Panc1 (cell line): ENCODE measurements around the gene SDK2. TPM values are rescaled to one million over a fixed set of nuclear protein-coding genes. Genes with fewer than 3 reads are reported as not detected.

Experiments
- ATAC-seq: fragments of 200-7000 bp; cut with Tn5 transposase; 2 replicates; pipeline ENCODE4 v1.9.1; 2020; ENCODE audit warnings: mild to moderate bottlenecking, moderate library complexity
- BruUV-seq: library from RNA; stranded (reverse); fragments of 400-500 nt; replicated peaks from 2 replicates; lab custom pipeline; 2021; lab: Mats Ljungman, UMichigan
- CTCF ChIA-PET: fragments of 300-600 bp; sonication (Branson Sonifier 250); formaldehyde crosslinking; loops from one replicate; lab custom pipeline; 2022; ENCODE audit warnings: antibody characterized with exemption; lab: Charles Lee
- POLR2A ChIA-PET: fragments of 300-600 bp; sonication (Branson Sonifier 250); formaldehyde crosslinking; loops from one replicate; lab custom pipeline; 2022; ENCODE audit warnings: antibody characterized with exemption; lab: Charles Lee
- DNase-seq: peaks from one replicate; pipeline ENCODE4 v3.0.0-alpha.2; 2010; ENCODE audit warnings: low read depth, low spot score
- H3K27ac ChIP-seq: 2 replicates; pipeline ENCODE4 v1.5.1; 2011; ENCODE audit warnings: mild to moderate bottlenecking, low read length, inconsistent platforms
- H3K27me3 ChIP-seq: fragments of 200-500 bp; sonication (Bioruptor generic); 2 replicates; pipeline ENCODE4 v1.6.0; 2014; ENCODE audit warnings: low read length, inconsistent platforms; ENCODE audit not compliant: control insufficient read depth, insufficient read depth
- H3K36me3 ChIP-seq: fragments of 200-500 bp; sonication (Bioruptor generic); 2 replicates; pipeline ENCODE4 v1.5.1; 2014; ENCODE audit warnings: inconsistent platforms, mild to moderate bottlenecking, low read length, moderate library complexity; ENCODE audit not compliant: control insufficient read depth, insufficient read depth
- H3K4me1 ChIP-seq: 2 replicates; pipeline ENCODE4 v1.5.1; 2011; ENCODE audit warnings: inconsistent platforms, mild to moderate bottlenecking, low read length, moderate library complexity; ENCODE audit not compliant: control insufficient read depth, insufficient read depth
- H3K4me3 ChIP-seq, 2 experiments: 2 replicates each; pipeline ENCODE4 v1.5.1; 2011 to 2012; ENCODE audit warnings: low read depth in 2 of 2, low read length in 2 of 2, mild to moderate bottlenecking in 2 of 2, inconsistent platforms in 1 of 2, moderate library complexity in 1 of 2
- H3K9me3 ChIP-seq: fragments of 200-500 bp; sonication (Bioruptor generic); 2 replicates; pipeline ENCODE4 v1.5.1; 2014; ENCODE audit warnings: low read depth, mild to moderate bottlenecking, inconsistent platforms, low read length, moderate library complexity; ENCODE audit not compliant: control insufficient read depth, insufficient read depth
- CTCF ChIP-seq: fragments of 450-650 bp; IDR thresholded peaks from 2 replicates; pipeline ENCODE4 v1.5.1; 2017; ENCODE audit warnings: mild to moderate bottlenecking
- POLR2AphosphoS5 ChIP-seq: IDR thresholded peaks from 2 replicates; pipeline ENCODE4 v1.6.1; 2012; ENCODE audit warnings: mild to moderate bottlenecking, low read depth, low read length, moderate library complexity
- REST ChIP-seq, 2 experiments: IDR thresholded peaks; 2 replicates each; pipeline ENCODE4 v1.6.1; 2011 to 2012; ENCODE audit warnings: low read depth in 2 of 2, control low read depth in 1 of 2, low read length in 1 of 2, mild to moderate bottlenecking in 1 of 2, moderate library complexity in 1 of 2; ENCODE audit not compliant: insufficient read depth in 1 of 2
- SIN3A ChIP-seq: IDR thresholded peaks from 2 replicates; pipeline ENCODE4 v1.6.1; 2012; ENCODE audit warnings: low read depth, mild to moderate bottlenecking, low read length, moderate library complexity, borderline replicate concordance; ENCODE audit not compliant: insufficient read depth
- TCF7L2 ChIP-seq: IDR thresholded peaks from 2 replicates; pipeline ENCODE4 v1.6.1; 2011; ENCODE audit warnings: mild to moderate bottlenecking, low read depth, low read length, inconsistent platforms
- in situ Hi-C: cut with HindIII; loops from 2 replicates; pipeline ENCODE4 v1.10.0; 2016; ENCODE audit warnings: low sequenced_read_pairs, low pct_unique_long_range_greater_than_20kb
- intact Hi-C: fragments of 100-400 bp; cut with micrococcal nuclease; formaldehyde crosslinking; loops from one replicate; pipeline ENCODE4 v1.10.0; 2022; ENCODE audit not compliant: unreplicated experiment
- total RNA-seq: library from RNA; stranded (reverse); gene quantifications from one replicate; pipeline ENCODE4 v1.2.1, GENCODE V29; 2021; ENCODE audit not compliant: unreplicated experiment

The SDK2 gene
- total RNA-seq, 1 experiment from 2014 or later: 0.41 TPM

GRCh38 chr17:73648974-73649373 is 4.7 kb upstream of the SDK2 start:
- H3K4me1 ChIP-seq: peaks cover 1% of the 10 kb centered on the region
- H3K36me3 ChIP-seq: no peaks in the 10 kb centered on the region; the same call in 1 of the 2 replicates
- in situ Hi-C loops (no loop called here), intact Hi-C loops (loop anchor here (10.0 kb wide), 1 partner anchor 224 kb away; no protein-coding TSS in a partner anchor)
- no TSS peak for BruUV-seq
- no peak for DNase-seq
- CTCF ChIA-PET: no interaction called here
- POLR2A ChIA-PET: no interaction called here
- H3K27me3 ChIP-seq: peaks cover 50% of the 10 kb centered on the region
- no peak overlapping the region for H3K4me3 ChIP-seq
- TF ChIP-seq SIN3A (no peak), REST (IDR thresholded peaks at IDR 0.05; ENCODE audit: insufficient read depth in 1 of 2, low read depth in 2 of 2, low read length in 1 of 2) (no peak), POLR2AphosphoS5 (no peak), TCF7L2 (no peak), CTCF (no peak)
- no peak for ATAC-seq
- H3K9me3 ChIP-seq: no peaks in the 10 kb centered on the region
- no peak overlapping the region for H3K27ac ChIP-seq

GRCh38 chr17:73648543-73648820 is 4.2 kb upstream of the SDK2 start:
- intact Hi-C loops: loop anchor here (10.0 kb wide), 1 partner anchor 224 kb away; no protein-coding TSS in a partner anchor

More at GRCh38 chr17:73648543-73648820, 4.2 kb upstream of the SDK2 start:
- ChIA-PET POLR2A (no interaction called here), CTCF (no interaction called here)
- DNase-seq (no peak), ATAC-seq (no peak)
- peaks cover 50% of the 10 kb centered on the region for H3K27me3 ChIP-seq
- no peak overlapping the region for H3K4me3 ChIP-seq
- H3K36me3 ChIP-seq: no peaks in the 10 kb centered on the region; the same call in 1 of the 2 replicates
- H3K9me3 ChIP-seq: no peaks in the 10 kb centered on the region
- H3K4me1 ChIP-seq: peaks cover 2% of the 10 kb centered on the region
- in situ Hi-C loops: no loop called here
- H3K27ac ChIP-seq: no peak overlapping the region
- no peak for TF ChIP-seq POLR2AphosphoS5
- TF ChIP-seq REST (IDR thresholded peaks at IDR 0.05; ENCODE audit: insufficient read depth in 1 of 2, low read depth in 2 of 2, low read length in 1 of 2): no peak
- no peak for TF ChIP-seq SIN3A
- TF ChIP-seq TCF7L2: no peak
- TF ChIP-seq CTCF: no peak
- BruUV-seq: no TSS peak
